Neural progenitor cell (in vitro differentiated cells): ENCODE results near the gene SPINT1. TPM values are rescaled to one million over a fixed set of nuclear protein-coding genes. Genes with fewer than 3 reads are reported as not detected.
"Not testable (repeated sequence)": the region's sequence is repeated elsewhere in the genome, so short reads cannot be mapped to it uniquely, and the experiment has no call there.

Experiments used
- DNase-seq: peaks from one replicate; pipeline ENCODE4 v3.0.0-alpha.2; 2016; ENCODE audit warnings: low spot score
- H2AFZ ChIP-seq: fragments of 200-600 bp; sonication (generic); replicated peaks from 2 replicates; pipeline ENCODE4 v1.6.1; 2016; ENCODE audit warnings: antibody characterized with exemption
- H3F3A ChIP-seq: fragments of 200-600 bp; sonication (generic); 2 replicates; pipeline ENCODE4 v1.6.1; 2016; ENCODE audit warnings: antibody characterized with exemption, low read depth
- H3K27ac ChIP-seq: fragments of 200-600 bp; sonication (generic); 2 replicates; pipeline ENCODE4 v1.5.1; 2016; ENCODE audit warnings: mild to moderate bottlenecking
- H3K27me3 ChIP-seq: fragments of 200-600 bp; sonication (generic); 2 replicates; pipeline ENCODE4 v1.6.1; 2016; ENCODE audit warnings: mild to moderate bottlenecking, moderate library complexity
- H3K36me3 ChIP-seq: fragments of 200-600 bp; sonication (generic); 2 replicates; pipeline ENCODE4 v1.5.1; 2016
- H3K4me1 ChIP-seq: fragments of 200-600 bp; sonication (generic); 2 replicates; pipeline ENCODE4 v1.6.1; 2016; ENCODE audit warnings: mixed run types
- H3K4me2 ChIP-seq: fragments of 200-600 bp; sonication (generic); 2 replicates; pipeline ENCODE4 v1.6.1; 2016
- H3K4me3 ChIP-seq: fragments of 200-600 bp; sonication (generic); 2 replicates; pipeline ENCODE4 v1.5.1; 2016
- H3K79me2 ChIP-seq: fragments of 200-600 bp; sonication (generic); 2 replicates; pipeline ENCODE4 v1.6.1; 2016; ENCODE audit warnings: low read depth
- H3K9ac ChIP-seq: fragments of 200-600 bp; sonication (generic); 2 replicates; pipeline ENCODE4 v1.6.1; 2016
- H3K9me3 ChIP-seq: fragments of 200-600 bp; sonication (generic); 2 replicates; pipeline ENCODE4 v1.5.1; 2016; ENCODE audit warnings: low read depth
- H4K20me1 ChIP-seq: fragments of 200-600 bp; sonication (generic); 2 replicates; pipeline ENCODE4 v1.6.1; 2016; ENCODE audit warnings: low read depth
- H3K27ac Mint-ChIP-seq: 3 replicates; pipeline ENCODE4 v1.8.0; 2021; ENCODE audit warnings: mixed read lengths
- H3K27me3 Mint-ChIP-seq: 2 replicates; pipeline ENCODE4 v1.8.0; 2022; ENCODE audit warnings: low read depth, mild to moderate bottlenecking, inconsistent platforms, moderate library complexity, mixed read lengths; ENCODE audit not compliant: insufficient read depth
- H3K36me3 Mint-ChIP-seq: 3 replicates; pipeline ENCODE4 v1.8.0; 2021; ENCODE audit warnings: mixed read lengths
- H3K4me1 Mint-ChIP-seq: 3 replicates; pipeline ENCODE4 v1.8.0; 2021; ENCODE audit warnings: mixed read lengths
- H3K4me3 Mint-ChIP-seq: 3 replicates; pipeline ENCODE4 v1.8.0; 2021; ENCODE audit warnings: mild to moderate bottlenecking, moderate library complexity, mixed read lengths
- H3K9me3 Mint-ChIP-seq: 3 replicates; pipeline ENCODE4 v1.8.0; 2020; ENCODE audit warnings: mixed read lengths
- CTCF ChIP-seq: fragments of 200-600 bp; sonication (generic); IDR thresholded peaks from 2 replicates; pipeline ENCODE4 v1.5.1; 2017; ENCODE audit warnings: antibody characterized with exemption, mild to moderate bottlenecking
- EZH2 ChIP-seq: fragments of 200-600 bp; sonication (generic); IDR thresholded peaks from 2 replicates; pipeline ENCODE4 v1.6.1; 2017; ENCODE audit warnings: antibody characterized with exemption, mild to moderate bottlenecking, moderate library complexity
- EZH2phosphoT487 ChIP-seq: fragments of 200-600 bp; sonication (generic); IDR thresholded peaks from 2 replicates; pipeline ENCODE4 v1.6.1; 2017; ENCODE audit warnings: antibody characterized with exemption
- total RNA-seq: library from RNA; depleted of rRNA; stranded (reverse); fragments of >200 nt; gene quantifications from 2 replicates; pipeline ENCODE4 v1.2.3, GENCODE V29; 2015; ENCODE audit warnings: low replicate concordance

Gene SPINT1
- total RNA-seq, 1 donor from 2014 or later: 12.0 TPM

GRCh38 chr15:40859206-40859851 lies 15.5 kb downstream of the SPINT1 start:
- no peak overlapping the region for H3K27ac Mint-ChIP-seq
- Histone ChIP-seq H3K9me3 (no peaks in the 10 kb centered on the region), H4K20me1 (no peaks in the 10 kb centered on the region), H3K4me1 (no peaks in the 10 kb centered on the region), H3K36me3 (no peaks in the 10 kb centered on the region), H3K79me2 (no peaks in the 10 kb centered on the region), H2AFZ (peak overlapping the region; percentile 70), H3K9ac (no peak overlapping the region), H3K4me3 (no peak overlapping the region), H3F3A (peaks cover 9% of the 10 kb centered on the region), H3K27me3 (no peaks in the 10 kb centered on the region), H3K4me2 (no peak overlapping the region), H3K27ac (no peak overlapping the region)
- H3K27me3 Mint-ChIP-seq: peaks cover 10% of the 10 kb centered on the region
- no peaks in the 10 kb centered on the region for H3K9me3 Mint-ChIP-seq
- H3K4me1 Mint-ChIP-seq: peaks cover 23% of the 10 kb centered on the region
- DNase-seq: peak; percentile 86
- H3K4me3 Mint-ChIP-seq: no peak overlapping the region
- TF ChIP-seq EZH2phosphoT487: no peak
- peak; percentile 90 for TF ChIP-seq CTCF
- no peak for TF ChIP-seq EZH2
- no peaks in the 10 kb centered on the region for H3K36me3 Mint-ChIP-seq

GRCh38 chr15:40861147-40861546 lies 17.3 kb downstream of the SPINT1 start:
- not testable (repeated sequence) for H3K27ac ChIP-seq, H3K36me3 Mint-ChIP-seq, H3K79me2 ChIP-seq, H3K4me3 ChIP-seq, H4K20me1 ChIP-seq, H3K9me3 ChIP-seq, H3K27me3 ChIP-seq, H3K4me2 ChIP-seq, H3K4me1 ChIP-seq, H3K4me3 Mint-ChIP-seq, H2AFZ ChIP-seq, H3K36me3 ChIP-seq, H3F3A ChIP-seq, H3K9me3 Mint-ChIP-seq, H3K27ac Mint-ChIP-seq, H3K27me3 Mint-ChIP-seq, DNase-seq, H3K9ac ChIP-seq
- H3K4me1 Mint-ChIP-seq: peaks cover 23% of the 10 kb centered on the region

DNA sequence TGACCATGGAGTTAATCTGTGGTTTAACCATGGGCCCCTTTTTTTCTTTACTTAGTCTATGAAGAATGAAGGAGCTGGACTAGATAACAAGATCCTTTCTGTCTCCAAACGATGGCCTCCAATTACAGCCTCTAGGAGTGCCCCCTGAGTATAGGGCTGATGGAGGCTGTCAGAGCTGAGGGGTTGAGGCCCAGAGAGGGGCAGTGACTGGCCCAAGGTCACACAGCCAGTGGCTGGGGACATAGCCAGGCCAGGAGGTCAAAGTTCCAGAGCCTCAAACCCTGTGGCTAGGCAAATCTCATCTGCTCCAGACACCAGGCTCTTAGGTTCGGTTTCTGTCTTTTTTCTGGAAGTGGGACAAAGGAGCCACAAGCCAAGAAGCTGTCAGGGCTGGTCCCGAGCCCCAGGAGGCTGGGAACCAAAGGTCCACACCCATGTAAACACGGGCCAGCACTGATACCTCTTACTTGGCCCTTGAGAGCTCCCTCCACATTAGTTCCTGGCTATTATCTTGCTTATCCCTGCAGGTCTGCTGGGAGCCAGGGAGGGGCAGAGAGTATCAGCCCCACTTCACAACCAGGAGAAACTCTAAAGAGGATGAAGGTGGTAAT lies 19.9 kb downstream of the SPINT1 start:
- peaks cover 7% of the 10 kb centered on the region for H3K4me1 Mint-ChIP-seq
- peaks cover 8% of the 10 kb centered on the region for H3K27me3 Mint-ChIP-seq
- no peak overlapping the region for H3K27ac Mint-ChIP-seq

More for the DNA sequence above, 19.9 kb downstream of the SPINT1 start:
- no peak for DNase-seq
- Mint-ChIP-seq H3K4me3 (no peak overlapping the region), H3K36me3 (no peaks in the 10 kb centered on the region), H3K9me3 (no peaks in the 10 kb centered on the region)
- Histone ChIP-seq H3K4me2 (no peak overlapping the region), H3K27me3 (no peaks in the 10 kb centered on the region), H3K36me3 (no peaks in the 10 kb centered on the region), H3K9me3 (no peaks in the 10 kb centered on the region), H3K27ac (no peak overlapping the region), H3K79me2 (no peaks in the 10 kb centered on the region), H2AFZ (no peak overlapping the region), H3K9ac (no peak overlapping the region), H3K4me3 (no peak overlapping the region), H3F3A (peaks cover 3% of the 10 kb centered on the region), H3K4me1 (no peaks in the 10 kb centered on the region), H4K20me1 (no peaks in the 10 kb centered on the region)
- TF ChIP-seq EZH2: no peak
- no peak for TF ChIP-seq CTCF
- TF ChIP-seq EZH2phosphoT487: no peak
